Liver (tissue), 9 donors: ENCODE data around the gene CHIT1. TPM values are rescaled to one million over a fixed set of nuclear protein-coding genes. Genes with fewer than 3 reads are reported as not detected.

Source experiments
- DNase-seq: peaks from one replicate; pipeline ENCODE4 v3.0.0-alpha.2; 2017; ENCODE audit warnings: low spot score
- H3K27ac ChIP-seq, 2 donors: one replicate each; pipeline ENCODE4 v1.7.0; 2013; ENCODE audit warnings: inconsistent platforms in 2 of 2, low read length in 2 of 2, control low read depth in 1 of 2, low read depth in 1 of 2, mild to moderate bottlenecking in 1 of 2
- H3K27me3 ChIP-seq, 4 donors: one replicate each; pipeline versions ENCODE4 v1.6.1 to v1.7.0; 2013; ENCODE audit warnings: low read length in 3 of 4, inconsistent platforms in 1 of 4, mild to moderate bottlenecking in 1 of 4, moderate library complexity in 1 of 4; ENCODE audit not compliant: control insufficient read depth in 4 of 4, insufficient read depth in 4 of 4
- H3K36me3 ChIP-seq, 4 donors: one replicate each; pipeline versions ENCODE4 v1.6.1 to v1.7.0; 2013; ENCODE audit warnings: low read length in 3 of 4, mild to moderate bottlenecking in 3 of 4, low read depth in 1 of 4, moderate library complexity in 1 of 4; ENCODE audit not compliant: control insufficient read depth in 4 of 4, insufficient read depth in 3 of 4
- H3K4me1 ChIP-seq, 4 donors: one replicate each; pipeline versions ENCODE4 v1.6.1 to v1.7.0; 2013; ENCODE audit warnings: low read length in 3 of 4, mild to moderate bottlenecking in 3 of 4, moderate library complexity in 1 of 4; ENCODE audit not compliant: control insufficient read depth in 4 of 4, insufficient read depth in 4 of 4
- H3K4me3 ChIP-seq, 3 donors: one replicate each; pipeline versions ENCODE4 v1.6.1 to v1.7.0; 2013; ENCODE audit warnings: low read length in 3 of 3, control low read depth in 1 of 3, low read depth in 1 of 3, mild to moderate bottlenecking in 1 of 3
- H3K9ac ChIP-seq, 2 donors: one replicate each; pipeline ENCODE4 v1.7.0; 2013; ENCODE audit warnings: low read length in 2 of 2, mild to moderate bottlenecking in 2 of 2, moderate library complexity in 2 of 2, control low read depth in 1 of 2, low read depth in 1 of 2
- H3K9me3 ChIP-seq, 4 donors: one replicate each; pipeline versions ENCODE4 v1.6.1 to v1.7.0; 2013; ENCODE audit warnings: low read length in 3 of 4; ENCODE audit not compliant: control insufficient read depth in 4 of 4
- EGR1 ChIP-seq, 2 donors: IDR thresholded peaks; 2 replicates each; pipeline ENCODE4 v1.6.1; 2016 to 2018; ENCODE audit warnings: antibody characterized with exemption in 2 of 2, low read depth in 2 of 2
- FOXA1 ChIP-seq: IDR thresholded peaks from 2 replicates; pipeline ENCODE4 v1.6.1; 2016; ENCODE audit warnings: antibody characterized with exemption
- FOXA2 ChIP-seq: IDR thresholded peaks from 2 replicates; pipeline ENCODE4 v1.6.1; 2016; ENCODE audit warnings: antibody characterized with exemption
- GABPA ChIP-seq, 2 donors: IDR thresholded peaks in 1 of 2; conservative IDR thresholded peaks in 1 of 2; 2 replicates each; pipeline ENCODE4 v1.6.1; 2016; ENCODE audit warnings: antibody characterized with exemption in 2 of 2, mild to moderate bottlenecking in 1 of 2, moderate library complexity in 1 of 2
- HNF4A ChIP-seq, 2 donors: conservative IDR thresholded peaks; 2 replicates each; pipeline ENCODE4 v1.6.1; 2016; ENCODE audit warnings: antibody characterized with exemption in 2 of 2, mild to moderate bottlenecking in 2 of 2
- HNF4G ChIP-seq: IDR thresholded peaks from 2 replicates; pipeline ENCODE4 v1.6.1; 2016; ENCODE audit warnings: antibody characterized with exemption
- NR2F2 ChIP-seq: IDR thresholded peaks from 2 replicates; pipeline ENCODE4 v1.6.1; 2016; ENCODE audit warnings: antibody characterized with exemption
- RAD21 ChIP-seq, 2 donors: IDR thresholded peaks; 2 replicates each; pipeline ENCODE4 v1.6.1; 2016; ENCODE audit warnings: antibody characterized with exemption in 2 of 2, mild to moderate bottlenecking in 2 of 2
- RXRA ChIP-seq, 2 donors: IDR thresholded peaks; 2 replicates each; pipeline ENCODE4 v1.6.1; 2017 to 2018; ENCODE audit warnings: antibody characterized with exemption in 2 of 2, mild to moderate bottlenecking in 1 of 2
- WGBS: extraction: QIAGEN DNeasy Blood & Tissue Kit; methylation state at CpG from one replicate; pipeline ENCODE4 v1.1.7; 2013; 5-methylcytosine and 5-hydroxymethylcytosine counted together
- polyA plus RNA-seq, 2 donors: library from polyadenylated mRNA; stranded (reverse) in 1 of 2; unstranded in 1 of 2; fragments of 200-250 nt in 1 of 2; fragments of >200 nt in 1 of 2; fragmentation: Nextera tagmentation in 1 of 2; extraction: Ambion mirVana in 1 of 2; gene quantifications; one replicate each; pipeline versions ENCODE4 v1.2.1 to v1.2.3, GENCODE V29; 2013 to 2015
- total RNA-seq, 2 donors: library from RNA; depleted of rRNA; stranded (reverse); fragments of >200 nt; gene quantifications; one replicate each; pipeline ENCODE4 v1.2.3, GENCODE V29; 2014
- TF ChIP-seq, protein P1 (sequence below): IDR thresholded peaks from 2 replicates; pipeline ENCODE4 v1.6.1; 2016; ENCODE audit warnings: antibody characterized with exemption
- TF ChIP-seq, protein P2 (sequence below): fragments of 150-350 bp; IDR thresholded peaks from 2 replicates; pipeline ENCODE4 v1.5.1; 2017; ENCODE audit warnings: improper control_type of control experiment, low read depth, low read length; ENCODE audit not compliant: missing input control
- TF ChIP-seq, protein P3 (sequence below): IDR thresholded peaks from 2 replicates; pipeline ENCODE4 v1.6.1; 2016; ENCODE audit warnings: antibody characterized with exemption, mild to moderate bottlenecking
- TF ChIP-seq, protein P4 (sequence below): IDR thresholded peaks from 2 replicates; pipeline ENCODE4 v1.6.1; 2016; ENCODE audit warnings: antibody characterized with exemption
- TF ChIP-seq, protein P5 (sequence below): IDR thresholded peaks from 2 replicates; pipeline ENCODE4 v1.6.1; 2016; ENCODE audit warnings: antibody characterized with exemption
- donor health status: healthy.
- donor health status: healthy.
- donor health status: healthy.
- donor health status: healthy.
- donor health status: healthy.

Gene CHIT1
- total and polyA plus RNA-seq, 4 donors, result under 0.01 to 0.07 TPM; not detected in 2

DNA sequence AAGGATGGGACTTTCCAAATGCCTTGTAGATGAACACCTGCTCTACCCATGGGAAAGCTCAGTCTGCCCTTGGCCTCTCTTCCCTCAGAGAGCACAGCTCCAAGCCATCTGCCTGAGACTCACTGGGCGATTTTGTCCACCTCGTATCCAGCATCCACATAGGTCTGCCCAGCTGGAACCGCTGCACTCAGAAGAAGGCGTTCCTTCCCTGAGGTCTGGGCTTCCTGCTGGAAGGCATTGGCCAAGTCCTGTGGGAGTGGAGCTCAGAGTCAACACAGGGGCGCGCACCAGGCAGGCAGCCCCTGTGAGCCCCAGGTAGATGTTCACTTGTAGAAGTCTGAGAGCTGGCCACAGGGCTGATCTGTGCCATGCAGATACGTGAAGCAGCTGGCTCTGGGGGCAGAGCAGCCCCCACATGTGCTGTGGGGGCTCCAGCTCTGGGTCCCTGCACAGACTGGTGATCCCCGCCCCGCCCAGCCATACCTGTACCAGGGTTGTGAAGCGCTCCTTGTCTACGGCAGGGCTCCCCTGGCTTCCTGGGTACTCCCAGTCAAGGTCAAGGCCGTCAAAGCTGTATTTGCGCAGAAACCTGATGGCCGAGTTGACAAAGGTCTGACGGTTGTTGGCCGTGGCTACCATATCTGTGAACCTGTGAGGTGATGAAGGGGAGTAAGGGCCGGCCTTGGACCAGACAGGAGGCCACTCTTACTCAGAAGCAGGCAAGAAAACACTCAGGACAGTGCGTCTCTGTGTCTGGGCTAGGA lies 6.3 kb downstream of the CHIT1 start (continued):
- TF ChIP-seq FOXA2 (no peak), NR2F2 (no peak), FOXA1 (no peak)
- TF ChIP-seq, protein P1, sequence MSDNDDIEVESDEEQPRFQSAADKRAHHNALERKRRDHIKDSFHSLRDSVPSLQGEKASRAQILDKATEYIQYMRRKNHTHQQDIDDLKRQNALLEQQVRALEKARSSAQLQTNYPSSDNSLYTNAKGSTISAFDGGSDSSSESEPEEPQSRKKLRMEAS, result no peak

DNA sequence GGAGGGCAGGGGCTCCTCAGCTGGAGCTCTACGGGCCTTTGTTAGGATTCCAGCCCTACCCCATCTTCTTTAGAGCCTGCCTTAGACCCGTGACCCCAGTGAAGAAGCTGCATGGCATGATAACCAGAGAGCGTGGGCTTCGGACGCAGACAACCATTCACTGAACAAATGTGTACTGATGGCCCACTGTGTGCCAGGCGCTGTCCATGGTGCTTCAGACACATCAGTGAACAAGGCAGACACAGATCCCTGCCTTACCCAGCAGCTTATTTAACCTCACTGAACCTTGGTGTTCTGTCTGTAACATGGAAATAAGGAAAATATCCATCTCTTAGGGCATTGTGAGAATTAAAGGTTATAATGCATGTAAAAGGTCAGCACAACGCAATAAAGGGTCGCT lies 9.5 kb downstream of the CHIT1 start:
- Histone ChIP-seq H3K4me3 (no peak overlapping the region), H3K27me3 (no peaks in the 10 kb centered on the region), H3K4me1 (no peaks in the 10 kb centered on the region), H3K36me3 (no peaks in the 10 kb centered on the region), H3K9ac (no peak overlapping the region), H3K27ac (no peak overlapping the region), H3K9me3 (no peaks in the 10 kb centered on the region)
- WGBS, result 86% methylated on average over 8 of the region's 8 CpGs
- TF ChIP-seq RXRA (IDR thresholded peaks at IDR 0.05) (no peak), FOXA2 (no peak), GABPA (IDR thresholded peaks at IDR 0.05 in 1 of 2, conservative IDR thresholded peaks at IDR 0.05 in 1 of 2) (no peak)
- TF ChIP-seq, protein P2, sequence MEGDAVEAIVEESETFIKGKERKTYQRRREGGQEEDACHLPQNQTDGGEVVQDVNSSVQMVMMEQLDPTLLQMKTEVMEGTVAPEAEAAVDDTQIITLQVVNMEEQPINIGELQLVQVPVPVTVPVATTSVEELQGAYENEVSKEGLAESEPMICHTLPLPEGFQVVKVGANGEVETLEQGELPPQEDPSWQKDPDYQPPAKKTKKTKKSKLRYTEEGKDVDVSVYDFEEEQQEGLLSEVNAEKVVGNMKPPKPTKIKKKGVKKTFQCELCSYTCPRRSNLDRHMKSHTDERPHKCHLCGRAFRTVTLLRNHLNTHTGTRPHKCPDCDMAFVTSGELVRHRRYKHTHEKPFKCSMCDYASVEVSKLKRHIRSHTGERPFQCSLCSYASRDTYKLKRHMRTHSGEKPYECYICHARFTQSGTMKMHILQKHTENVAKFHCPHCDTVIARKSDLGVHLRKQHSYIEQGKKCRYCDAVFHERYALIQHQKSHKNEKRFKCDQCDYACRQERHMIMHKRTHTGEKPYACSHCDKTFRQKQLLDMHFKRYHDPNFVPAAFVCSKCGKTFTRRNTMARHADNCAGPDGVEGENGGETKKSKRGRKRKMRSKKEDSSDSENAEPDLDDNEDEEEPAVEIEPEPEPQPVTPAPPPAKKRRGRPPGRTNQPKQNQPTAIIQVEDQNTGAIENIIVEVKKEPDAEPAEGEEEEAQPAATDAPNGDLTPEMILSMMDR, result no peak
- TF ChIP-seq, protein P3, sequence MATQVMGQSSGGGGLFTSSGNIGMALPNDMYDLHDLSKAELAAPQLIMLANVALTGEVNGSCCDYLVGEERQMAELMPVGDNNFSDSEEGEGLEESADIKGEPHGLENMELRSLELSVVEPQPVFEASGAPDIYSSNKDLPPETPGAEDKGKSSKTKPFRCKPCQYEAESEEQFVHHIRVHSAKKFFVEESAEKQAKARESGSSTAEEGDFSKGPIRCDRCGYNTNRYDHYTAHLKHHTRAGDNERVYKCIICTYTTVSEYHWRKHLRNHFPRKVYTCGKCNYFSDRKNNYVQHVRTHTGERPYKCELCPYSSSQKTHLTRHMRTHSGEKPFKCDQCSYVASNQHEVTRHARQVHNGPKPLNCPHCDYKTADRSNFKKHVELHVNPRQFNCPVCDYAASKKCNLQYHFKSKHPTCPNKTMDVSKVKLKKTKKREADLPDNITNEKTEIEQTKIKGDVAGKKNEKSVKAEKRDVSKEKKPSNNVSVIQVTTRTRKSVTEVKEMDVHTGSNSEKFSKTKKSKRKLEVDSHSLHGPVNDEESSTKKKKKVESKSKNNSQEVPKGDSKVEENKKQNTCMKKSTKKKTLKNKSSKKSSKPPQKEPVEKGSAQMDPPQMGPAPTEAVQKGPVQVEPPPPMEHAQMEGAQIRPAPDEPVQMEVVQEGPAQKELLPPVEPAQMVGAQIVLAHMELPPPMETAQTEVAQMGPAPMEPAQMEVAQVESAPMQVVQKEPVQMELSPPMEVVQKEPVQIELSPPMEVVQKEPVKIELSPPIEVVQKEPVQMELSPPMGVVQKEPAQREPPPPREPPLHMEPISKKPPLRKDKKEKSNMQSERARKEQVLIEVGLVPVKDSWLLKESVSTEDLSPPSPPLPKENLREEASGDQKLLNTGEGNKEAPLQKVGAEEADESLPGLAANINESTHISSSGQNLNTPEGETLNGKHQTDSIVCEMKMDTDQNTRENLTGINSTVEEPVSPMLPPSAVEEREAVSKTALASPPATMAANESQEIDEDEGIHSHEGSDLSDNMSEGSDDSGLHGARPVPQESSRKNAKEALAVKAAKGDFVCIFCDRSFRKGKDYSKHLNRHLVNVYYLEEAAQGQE, result peak; percentile 85
- DNase-seq, result no peak

DNA sequence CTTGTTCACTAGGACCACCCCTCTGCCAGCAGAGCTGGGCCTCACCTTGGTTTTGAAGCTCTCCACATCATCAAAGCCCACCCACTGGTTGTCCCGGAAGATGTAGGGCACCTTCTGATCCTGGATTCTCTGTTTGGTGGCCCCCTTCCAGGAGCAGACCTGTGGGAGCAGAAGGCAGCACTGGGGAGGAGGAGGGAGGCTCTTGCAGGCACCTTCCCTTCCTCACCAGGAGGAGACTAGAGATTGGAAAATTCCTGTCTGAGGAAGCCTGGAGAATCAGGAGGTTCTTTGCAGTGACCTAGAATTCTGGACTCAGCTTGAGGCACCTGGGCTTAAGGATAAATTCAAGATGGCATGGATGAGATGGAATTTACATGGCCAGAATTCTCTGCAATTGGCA lies 10.3 kb downstream of the CHIT1 start:
- Histone ChIP-seq H3K4me1 (no peaks in the 10 kb centered on the region), H3K27me3 (no peaks in the 10 kb centered on the region), H3K9ac (no peak overlapping the region), H3K36me3 (no peaks in the 10 kb centered on the region), H3K27ac (no peak overlapping the region), H3K9me3 (no peaks in the 10 kb centered on the region), H3K4me3 (no peak overlapping the region)
- 81% methylated on average over 1 of the region's 1 CpG for WGBS
- no peak for DNase-seq
- TF ChIP-seq, protein P3, result no peak
- TF ChIP-seq GABPA (IDR thresholded peaks at IDR 0.05 in 1 of 2, conservative IDR thresholded peaks at IDR 0.05 in 1 of 2), result no peak
- TF ChIP-seq FOXA2, result no peak
- TF ChIP-seq, protein P4, sequence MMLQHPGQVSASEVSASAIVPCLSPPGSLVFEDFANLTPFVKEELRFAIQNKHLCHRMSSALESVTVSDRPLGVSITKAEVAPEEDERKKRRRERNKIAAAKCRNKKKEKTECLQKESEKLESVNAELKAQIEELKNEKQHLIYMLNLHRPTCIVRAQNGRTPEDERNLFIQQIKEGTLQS, result no peak
- TF ChIP-seq, protein P5, sequence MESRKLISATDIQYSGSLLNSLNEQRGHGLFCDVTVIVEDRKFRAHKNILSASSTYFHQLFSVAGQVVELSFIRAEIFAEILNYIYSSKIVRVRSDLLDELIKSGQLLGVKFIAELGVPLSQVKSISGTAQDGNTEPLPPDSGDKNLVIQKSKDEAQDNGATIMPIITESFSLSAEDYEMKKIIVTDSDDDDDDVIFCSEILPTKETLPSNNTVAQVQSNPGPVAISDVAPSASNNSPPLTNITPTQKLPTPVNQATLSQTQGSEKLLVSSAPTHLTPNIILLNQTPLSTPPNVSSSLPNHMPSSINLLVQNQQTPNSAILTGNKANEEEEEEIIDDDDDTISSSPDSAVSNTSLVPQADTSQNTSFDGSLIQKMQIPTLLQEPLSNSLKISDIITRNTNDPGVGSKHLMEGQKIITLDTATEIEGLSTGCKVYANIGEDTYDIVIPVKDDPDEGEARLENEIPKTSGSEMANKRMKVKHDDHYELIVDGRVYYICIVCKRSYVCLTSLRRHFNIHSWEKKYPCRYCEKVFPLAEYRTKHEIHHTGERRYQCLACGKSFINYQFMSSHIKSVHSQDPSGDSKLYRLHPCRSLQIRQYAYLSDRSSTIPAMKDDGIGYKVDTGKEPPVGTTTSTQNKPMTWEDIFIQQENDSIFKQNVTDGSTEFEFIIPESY, result no peak
- no peak for TF ChIP-seq RXRA (IDR thresholded peaks at IDR 0.05)
- TF ChIP-seq HNF4A (conservative IDR thresholded peaks at IDR 0.05), result no peak
- TF ChIP-seq, protein P2, result no peak
- TF ChIP-seq HNF4G, result no peak
- TF ChIP-seq RAD21 (IDR thresholded peaks at IDR 0.05), result no peak
- TF ChIP-seq EGR1 (IDR thresholded peaks at IDR 0.05; ENCODE audit: low read depth in 2 of 2), result no peak
